AG09319 (cell line): ENCODE results near the gene ADAMTS17.

Experiments
- DNase-seq: peaks from one replicate; pipeline ENCODE4 v3.0.0-alpha.2; 2010; ENCODE audit warnings: low read depth; ENCODE audit errors: extremely low read depth
- TF ChIP-seq, protein P1 (sequence below): IDR thresholded peaks from 2 replicates; pipeline ENCODE4 v1.5.1; 2011; ENCODE audit warnings: low read depth, mild to moderate bottlenecking, inconsistent platforms, low read length, moderate library complexity

Gene ADAMTS17

DNA sequence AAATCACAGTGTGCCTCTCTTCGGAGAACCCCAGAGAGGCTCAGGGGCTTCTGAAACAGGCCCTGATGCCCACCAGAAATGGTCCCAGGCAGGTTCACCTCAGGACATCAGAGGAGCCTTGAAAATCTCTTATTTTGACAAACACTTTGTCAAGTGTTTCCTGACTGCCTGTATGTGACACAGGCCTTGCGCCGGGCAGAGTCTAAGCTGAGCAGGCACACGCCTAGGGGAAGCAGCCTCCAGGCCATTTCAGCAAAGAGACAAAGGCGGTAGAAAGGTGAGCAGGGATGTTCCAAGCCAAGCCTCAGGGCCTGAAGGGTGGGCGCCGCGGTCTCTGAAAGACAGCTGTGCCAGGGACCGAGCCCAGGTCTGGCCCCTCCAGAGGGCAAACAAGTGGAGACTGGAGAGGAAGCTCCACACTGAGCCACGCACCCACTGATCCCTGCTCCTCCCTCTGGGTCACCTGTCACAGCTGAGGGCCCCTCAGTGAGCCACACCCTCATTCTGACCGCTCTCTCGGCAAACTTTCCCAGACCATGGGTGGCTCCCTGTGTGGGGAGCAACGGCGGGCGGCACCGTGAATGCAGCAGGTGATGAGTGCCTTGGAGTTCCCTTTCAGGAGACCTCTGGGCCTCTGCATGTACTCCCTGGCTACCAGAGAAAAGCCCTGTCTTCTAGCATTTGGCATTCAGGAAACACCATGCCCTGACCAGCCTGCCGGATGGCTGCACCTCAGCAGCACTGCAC is 136.1 kb downstream of the ADAMTS17 start:
- no peak for DNase-seq
- TF ChIP-seq, protein P1, sequence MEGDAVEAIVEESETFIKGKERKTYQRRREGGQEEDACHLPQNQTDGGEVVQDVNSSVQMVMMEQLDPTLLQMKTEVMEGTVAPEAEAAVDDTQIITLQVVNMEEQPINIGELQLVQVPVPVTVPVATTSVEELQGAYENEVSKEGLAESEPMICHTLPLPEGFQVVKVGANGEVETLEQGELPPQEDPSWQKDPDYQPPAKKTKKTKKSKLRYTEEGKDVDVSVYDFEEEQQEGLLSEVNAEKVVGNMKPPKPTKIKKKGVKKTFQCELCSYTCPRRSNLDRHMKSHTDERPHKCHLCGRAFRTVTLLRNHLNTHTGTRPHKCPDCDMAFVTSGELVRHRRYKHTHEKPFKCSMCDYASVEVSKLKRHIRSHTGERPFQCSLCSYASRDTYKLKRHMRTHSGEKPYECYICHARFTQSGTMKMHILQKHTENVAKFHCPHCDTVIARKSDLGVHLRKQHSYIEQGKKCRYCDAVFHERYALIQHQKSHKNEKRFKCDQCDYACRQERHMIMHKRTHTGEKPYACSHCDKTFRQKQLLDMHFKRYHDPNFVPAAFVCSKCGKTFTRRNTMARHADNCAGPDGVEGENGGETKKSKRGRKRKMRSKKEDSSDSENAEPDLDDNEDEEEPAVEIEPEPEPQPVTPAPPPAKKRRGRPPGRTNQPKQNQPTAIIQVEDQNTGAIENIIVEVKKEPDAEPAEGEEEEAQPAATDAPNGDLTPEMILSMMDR, result no peak

DNA sequence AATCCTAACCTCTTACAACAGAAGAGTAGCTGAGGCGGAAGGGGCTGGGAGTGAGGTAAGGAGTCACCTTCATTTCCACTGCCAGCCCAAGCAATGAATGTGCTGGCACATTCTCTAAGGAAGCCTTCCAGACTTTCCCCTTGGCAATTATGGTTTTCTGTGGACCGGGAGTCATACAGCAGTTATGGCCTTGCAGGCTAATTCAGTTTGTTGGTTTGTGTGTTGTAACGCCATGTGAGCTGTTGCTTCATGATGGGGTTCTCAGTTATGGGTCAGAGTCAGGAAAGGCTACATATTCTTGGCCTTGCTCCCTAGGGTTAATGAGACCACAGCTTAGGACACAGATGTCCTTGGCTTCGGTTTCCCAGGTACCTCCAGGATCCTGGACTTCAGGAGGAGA is 137.0 kb downstream of the ADAMTS17 start:
- TF ChIP-seq, protein P1, result no peak
- no peak for DNase-seq

DNA sequence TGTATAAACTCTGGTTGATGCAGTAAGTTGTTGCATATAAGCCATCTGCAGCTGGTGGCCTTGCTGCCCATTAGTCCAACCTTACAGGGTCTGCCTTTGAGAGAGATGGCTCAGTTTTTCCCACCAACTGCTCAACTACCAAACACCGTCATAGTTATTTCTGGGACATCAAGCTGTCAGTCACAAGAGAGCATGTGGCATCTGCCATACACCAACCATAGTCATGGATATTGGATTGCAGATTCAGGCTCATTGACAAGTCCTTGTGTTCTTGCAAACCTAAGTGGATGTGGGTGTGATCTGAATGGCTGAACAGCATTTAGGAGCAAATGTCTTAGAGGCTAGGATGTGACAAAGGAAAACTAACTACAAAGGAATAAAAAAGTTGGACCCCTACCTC is 137.6 kb downstream of the ADAMTS17 start:
- TF ChIP-seq, protein P1, result no peak
- no peak for DNase-seq

DNA sequence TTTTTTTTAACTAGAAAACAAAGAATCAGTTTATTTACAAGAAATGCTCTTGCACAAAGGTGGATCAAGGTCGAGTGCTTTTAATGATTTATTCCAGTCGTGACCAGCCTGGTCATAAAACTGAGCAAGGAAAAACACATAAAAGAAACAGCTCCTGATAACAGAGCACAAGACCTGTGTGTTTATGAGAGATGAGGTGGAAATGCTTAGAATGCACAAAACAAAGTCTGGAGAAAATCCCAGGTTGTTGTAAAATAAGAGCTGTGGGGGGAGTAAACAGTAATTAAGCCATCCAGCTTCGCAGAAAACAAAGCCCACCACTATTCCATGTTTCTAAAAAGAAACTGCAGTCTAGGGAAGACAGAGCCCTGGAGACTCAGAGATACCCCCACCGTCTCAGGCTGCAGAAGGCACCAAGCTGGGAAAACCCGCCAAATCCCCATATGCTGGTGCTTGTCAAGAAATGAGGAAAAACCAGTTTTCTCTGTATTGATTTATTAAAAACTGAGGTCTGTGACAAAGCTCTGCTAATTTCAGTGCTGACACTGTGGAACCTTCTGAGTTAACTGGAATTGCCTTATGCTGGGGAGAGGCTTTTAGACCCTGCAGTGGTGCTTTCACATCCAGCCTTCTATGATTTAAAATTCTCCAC is 139.3 kb downstream of the ADAMTS17 start:
- TF ChIP-seq, protein P1, result no peak
- DNase-seq, result no peak

DNA sequence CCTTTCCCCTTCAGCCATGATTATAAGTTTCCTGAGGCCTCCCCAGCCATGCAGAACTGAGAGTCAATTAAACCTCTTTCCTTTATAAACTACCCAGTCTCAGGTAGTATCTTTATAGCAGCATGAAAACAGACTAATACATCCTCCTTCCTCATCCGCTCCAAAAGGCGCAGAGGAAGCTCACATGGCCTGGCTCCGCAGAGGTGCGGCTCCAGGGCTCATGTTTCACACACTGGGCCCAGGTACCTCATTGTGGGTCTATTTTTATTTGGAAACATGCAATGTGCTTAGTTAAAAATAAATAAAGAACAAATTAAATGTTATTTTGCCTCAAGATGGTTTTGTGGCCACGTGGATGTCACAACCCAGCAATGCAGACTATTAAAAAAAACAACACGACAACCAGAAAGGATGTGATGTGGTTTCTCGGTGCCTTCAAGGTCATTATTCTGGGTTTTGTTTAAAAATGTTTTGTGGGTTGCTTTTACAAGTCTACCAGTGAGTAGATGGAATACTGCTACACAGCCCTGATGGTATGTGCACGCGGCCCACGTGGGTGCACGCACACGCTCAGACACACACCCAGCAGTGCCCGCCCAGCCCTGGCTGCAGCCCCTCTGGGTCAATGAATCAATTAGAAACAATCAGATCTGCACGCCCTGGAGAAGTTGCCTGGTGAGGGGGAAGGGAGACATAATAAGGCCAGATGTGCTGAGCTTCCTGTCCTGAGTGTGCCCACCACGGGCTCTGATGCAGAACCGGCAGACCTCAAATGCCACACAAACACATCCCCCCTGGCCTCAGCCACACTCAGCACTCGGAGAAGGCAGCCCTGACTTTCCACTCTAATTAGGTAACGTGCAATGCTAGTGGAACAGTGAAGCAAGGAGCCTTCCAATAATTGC is 140.1 kb downstream of the ADAMTS17 start:
- no peak for DNase-seq
- TF ChIP-seq, protein P1, result no peak

DNA sequence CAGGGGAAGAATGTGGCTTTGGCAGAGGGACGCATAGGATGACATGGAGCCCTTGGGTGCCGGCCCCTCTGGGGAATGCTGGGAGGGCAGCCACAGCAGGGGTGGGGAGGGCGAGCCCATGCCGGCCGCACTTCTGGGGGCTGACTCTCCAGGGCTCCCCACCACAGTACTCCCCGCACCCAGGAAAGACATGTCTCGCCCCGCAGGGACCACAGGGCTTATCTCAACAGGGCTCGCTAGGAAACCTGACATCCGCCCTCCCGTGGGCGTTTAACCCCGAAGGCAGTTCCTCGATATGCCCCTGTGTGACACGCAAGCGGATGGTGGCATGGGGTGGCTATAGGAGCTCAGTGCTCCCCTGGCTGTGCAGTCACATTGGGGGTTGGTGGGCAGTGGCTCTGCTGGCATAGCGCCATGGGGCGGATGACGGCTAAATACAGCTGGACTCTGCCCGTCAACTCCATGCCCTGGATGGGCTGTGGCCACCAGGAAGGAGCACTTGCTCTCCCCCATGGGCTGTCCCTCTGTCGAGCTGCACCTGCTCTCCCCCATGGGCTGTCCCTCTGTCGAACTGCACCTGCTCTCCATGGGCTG is 141.4 kb downstream of the ADAMTS17 start:
- no peak for DNase-seq
- TF ChIP-seq, protein P1, result no peak
